Measurements from ENCODE around the gene GPR141. TPM values are rescaled to one million over a fixed set of nuclear protein-coding genes. Genes with fewer than 3 reads are reported as not detected.

The GPR141 gene
- polyA plus RNA-seq, 3 donors: 0.18 to 0.40 TPM; not detected in 1

DNA sequence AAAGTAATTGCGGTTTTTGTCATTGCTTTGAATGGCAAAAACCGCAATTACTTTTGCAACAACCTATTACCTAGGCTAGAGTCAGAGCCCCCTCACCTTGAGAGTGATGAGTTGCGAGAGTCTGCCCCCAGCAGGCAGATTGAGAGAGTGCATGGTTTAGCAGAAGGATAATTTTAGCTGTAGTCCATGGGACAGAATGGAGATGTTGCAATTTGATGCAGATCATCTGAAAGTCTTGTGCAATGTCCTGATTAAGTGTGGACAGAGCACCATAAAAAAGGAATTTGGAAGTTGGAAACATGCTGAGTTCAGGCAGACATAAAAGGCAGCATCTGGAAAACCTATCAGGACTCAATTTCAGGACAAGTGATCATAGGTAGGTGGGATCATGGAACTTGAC, 48.7 kb downstream of the GPR141 start:
- DNase-seq: no peak

GRCh38 chr7:37732888-37733287, 49.3 kb downstream of the GPR141 start:
- DNase-seq: no peak

DNA sequence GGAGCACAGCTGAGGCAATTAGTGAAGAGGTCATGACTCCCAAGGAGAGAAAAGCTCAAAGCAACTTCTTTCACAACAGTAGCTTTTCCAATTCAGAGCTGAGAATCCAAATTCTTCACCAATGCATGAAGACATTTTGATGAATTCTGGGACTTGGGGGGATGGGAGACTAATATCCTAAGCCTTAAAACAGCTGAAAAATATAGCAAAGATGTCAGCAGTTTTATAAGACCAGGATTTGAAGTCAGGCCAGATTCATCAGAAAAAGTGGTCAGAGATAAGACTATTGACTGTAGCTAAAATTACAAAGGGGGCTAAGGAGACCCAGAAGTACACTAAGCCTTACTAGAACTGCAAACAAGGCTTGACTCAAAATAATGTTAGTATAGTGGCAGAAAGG, 51.6 kb downstream of the GPR141 start:
- DNase-seq: no peak

GRCh38 chr7:37738321-37738720, 54.8 kb downstream of the GPR141 start:
- no peak for DNase-seq

GRCh38 chr7:37740398-37740797, 56.8 kb downstream of the GPR141 start:
- no peak for DNase-seq

DNA sequence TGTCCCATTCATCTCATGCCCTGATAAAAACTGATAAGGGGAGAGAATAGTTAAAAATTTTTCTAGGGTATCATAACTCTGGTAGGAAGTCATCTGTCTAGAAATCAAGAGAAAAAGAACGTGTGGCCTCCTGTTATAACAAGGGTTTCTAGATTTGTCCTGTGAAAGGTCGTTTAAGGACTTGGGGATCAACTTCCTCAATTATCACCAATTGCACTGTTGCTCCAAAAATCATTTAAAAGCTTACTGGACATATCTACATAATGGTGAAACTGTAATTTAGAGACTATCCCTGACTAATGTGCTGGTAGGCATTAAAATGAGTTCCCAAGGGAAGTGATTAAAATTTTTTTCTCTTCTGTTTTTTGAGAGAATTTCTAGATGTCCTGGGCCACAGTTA, 58.2 kb downstream of the GPR141 start:
- no peak for DNase-seq

DNA sequence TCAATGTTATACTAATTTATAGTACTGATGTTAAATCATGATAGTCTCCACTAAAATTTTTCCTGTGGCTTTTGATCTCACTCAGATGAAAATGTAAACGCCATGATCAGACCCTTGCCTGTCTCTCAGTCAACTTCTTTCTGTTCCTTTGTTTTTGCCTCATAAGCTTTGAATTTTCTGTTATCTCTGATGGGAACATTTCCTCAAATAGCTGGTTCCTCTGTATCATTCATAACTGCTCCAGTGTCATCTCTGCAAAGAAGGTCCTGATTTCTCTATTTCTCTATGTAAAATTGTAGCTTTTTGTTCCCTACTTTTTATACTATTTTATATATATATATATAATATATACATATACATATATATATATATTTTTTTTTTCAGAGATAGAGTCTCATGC, 67.5 kb downstream of the GPR141 start:
- no peak for DNase-seq

DNA sequence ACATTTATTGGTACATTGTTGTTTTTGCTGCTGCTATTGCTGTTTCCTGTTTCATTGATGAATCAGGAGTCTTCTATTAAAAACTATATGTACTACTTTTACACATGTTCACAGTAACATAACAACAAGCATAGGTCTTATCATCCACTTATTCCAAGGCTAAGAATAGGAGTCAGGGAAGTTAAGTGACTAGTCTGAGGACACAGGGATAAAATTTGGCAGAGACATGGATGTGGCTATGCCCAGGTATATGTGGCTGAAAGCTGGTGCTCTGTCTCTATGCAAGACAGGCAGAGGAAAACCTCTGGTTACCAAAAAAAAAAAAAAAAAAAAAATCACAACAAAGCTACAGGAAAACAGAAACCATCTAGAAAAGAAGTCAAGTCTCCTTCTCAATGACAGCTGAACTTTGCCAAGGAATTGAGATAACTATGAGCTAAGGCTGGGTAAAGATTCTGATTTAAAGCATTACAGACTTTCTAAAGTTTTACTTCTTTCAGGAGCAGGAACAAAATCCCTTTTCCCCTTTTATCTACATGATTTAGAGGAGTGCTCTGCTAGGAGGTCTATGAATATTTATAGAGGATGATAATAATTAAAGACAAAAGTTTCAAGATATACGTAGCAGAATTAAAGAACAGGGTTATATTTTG, 70.0 kb downstream of the GPR141 start:
- no peak for DNase-seq

DNA sequence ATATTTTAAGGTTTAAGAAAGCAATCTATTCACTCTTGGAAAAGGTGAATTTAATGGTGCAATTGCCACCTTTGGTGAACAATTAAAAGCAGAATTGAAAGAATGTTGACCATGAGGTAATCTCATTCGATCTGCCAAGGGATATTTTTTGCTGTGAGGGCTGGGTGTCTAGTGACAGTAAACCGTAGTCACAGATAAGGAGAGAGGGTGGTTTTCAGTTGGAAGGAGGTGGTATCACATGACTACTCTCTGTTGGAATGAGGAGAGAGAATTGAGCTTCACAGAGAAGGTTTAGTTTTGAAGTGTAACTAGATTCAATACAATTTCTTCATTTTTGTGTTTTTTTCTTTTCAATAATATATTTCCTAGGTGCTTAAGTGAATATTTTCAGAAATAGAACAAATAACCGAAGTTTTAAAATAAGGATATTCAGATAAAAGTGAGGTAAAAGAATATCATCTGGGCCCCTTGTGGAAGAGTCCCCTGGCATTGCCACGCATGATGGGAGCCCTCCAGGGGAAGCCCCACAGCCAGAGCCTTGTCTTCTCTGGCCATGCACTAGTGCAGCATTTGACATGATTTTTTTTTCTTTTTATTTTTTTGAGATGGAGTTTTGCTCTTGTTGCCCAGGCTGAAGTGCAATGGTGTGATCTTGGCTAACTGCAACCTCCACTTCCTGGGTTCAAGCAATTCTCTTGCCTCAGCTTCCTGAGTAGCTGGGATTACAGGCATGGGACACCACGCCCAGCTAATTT, 73.4 kb downstream of the GPR141 start:
- no peak for DNase-seq

- DNase-seq: no peak
Observed at GRCh38 chr7:37757563-37757962, 74.0 kb downstream of the GPR141 start.

DNA sequence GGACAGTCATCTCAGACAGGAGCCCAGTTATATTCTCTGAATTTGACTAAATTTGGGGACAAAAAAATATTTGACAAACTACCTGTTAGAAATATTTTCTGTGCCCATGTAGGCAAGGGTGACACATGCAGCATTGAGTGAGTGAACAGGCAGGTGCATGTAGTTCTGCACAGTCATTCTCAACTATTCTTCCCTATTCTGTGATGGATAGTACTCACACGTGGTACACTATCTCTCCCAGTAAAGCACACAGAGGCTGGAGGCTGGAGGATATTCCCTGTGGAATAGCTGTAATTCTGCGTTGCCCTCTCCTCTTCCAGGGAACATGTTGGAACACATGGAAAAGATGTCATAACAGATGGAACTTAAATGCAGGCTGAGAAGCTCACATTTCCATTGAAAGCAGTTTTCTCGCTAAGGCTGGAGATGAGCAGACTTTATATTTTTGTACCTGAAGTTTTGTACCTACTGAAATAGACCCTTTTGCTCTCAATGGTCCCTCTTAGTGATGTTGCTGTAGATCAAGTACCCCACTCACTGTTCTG, 75.0 kb downstream of the GPR141 start:
- DNase-seq: no peak

- no peak for DNase-seq
Observed at GRCh38 chr7:37759526-37759925, 76.0 kb downstream of the GPR141 start.

- no peak for DNase-seq
Observed at GRCh38 chr7:37765421-37765829, 81.9 kb downstream of the GPR141 start.

DNA sequence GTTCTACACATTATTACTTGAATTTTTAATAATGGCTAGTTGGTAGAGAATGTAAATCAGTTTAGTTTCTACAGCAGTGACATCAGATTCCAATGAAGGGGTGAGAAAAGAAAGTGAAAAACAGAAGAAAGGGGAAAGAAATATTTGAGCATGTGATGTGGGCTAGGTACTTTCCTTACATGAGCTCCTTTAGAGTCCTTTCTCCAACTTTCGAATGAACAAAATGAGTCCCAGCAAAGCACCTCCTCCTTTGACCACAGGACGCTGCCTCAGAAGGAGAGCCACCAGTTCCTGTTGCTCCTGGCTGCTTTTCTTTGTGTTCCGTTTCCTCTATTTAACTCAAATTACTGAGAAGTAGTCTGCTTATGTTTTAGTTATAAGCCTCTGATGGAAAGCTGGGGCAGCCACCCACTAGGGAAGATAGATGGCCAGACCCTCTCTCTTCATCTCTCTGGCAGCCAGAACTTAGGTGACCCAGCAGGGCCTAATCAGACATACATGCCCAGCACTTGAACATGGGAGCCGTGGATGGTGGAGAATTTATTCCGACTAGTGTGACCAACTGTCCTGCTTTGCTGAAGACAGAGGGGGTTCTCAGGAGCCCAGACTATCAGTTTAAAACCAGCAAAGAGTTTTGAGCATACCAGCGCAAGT, 82.4 kb downstream of the GPR141 start:
- no peak for DNase-seq

- no peak for DNase-seq
Observed at GRCh38 chr7:37768611-37769010, 85.0 kb downstream of the GPR141 start.

DNA sequence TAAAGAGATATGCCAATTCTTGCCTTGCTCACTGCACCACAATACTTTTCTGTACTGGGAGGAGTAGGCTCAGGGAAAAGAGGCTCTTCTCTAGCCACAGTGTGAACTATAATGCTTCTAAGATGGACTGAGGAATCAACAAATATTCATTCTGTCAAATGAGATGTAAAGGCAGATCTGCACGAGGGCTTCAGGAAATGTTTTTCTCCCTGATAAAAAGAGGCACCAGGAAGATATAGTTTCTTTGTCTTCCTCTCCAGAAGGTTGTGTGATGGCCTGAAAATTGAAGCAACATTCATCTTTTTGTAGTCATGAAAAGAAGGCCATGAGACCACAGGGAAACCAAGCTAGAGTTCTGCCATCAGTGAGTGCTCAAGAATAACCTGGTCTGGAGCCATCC, 85.7 kb downstream of the GPR141 start:
- no peak for DNase-seq

DNA sequence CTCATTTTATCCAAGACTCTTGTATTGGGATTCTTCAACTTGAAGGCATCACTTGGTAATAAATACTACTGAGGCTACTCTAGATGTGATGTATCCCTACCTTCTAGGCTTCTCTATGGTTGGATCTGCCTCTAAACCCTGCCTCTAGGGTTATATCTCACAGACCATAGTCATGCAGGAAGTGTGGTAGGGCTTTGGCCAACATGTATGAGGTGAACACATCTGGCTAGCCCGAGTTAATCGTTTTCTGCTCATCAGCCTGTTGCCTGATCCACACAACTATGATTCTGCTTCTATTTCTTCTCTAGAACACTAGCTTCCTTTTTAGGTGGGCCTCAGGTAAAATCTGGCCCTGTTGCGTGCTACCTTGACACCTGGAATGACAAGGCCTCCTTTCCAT, 86.2 kb downstream of the GPR141 start:
- no peak for DNase-seq

- DNase-seq: no peak
Observed at GRCh38 chr7:37770838-37771237, 87.3 kb downstream of the GPR141 start.

GRCh38 chr7:37771342-37771741, 87.8 kb downstream of the GPR141 start:
- DNase-seq: no peak

DNA sequence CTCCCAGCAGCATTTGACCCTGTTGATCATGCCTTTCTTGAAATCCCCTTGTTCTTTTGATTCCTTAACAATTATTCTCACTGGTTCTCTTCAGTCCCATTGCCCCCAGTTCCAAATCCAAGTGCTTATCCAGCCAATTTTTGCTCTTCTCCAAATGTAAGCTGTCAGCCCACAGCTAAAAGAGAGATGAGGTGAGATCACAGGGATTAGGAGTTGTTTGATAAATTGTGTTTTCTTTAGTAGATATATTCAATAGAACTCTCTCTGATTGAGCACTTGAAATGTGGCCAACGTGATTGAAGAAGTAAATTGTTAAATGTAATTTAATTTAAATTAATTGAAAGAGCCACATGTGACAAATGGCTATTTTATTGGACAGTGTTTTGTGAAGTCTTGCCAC, 88.2 kb downstream of the GPR141 start:
- DNase-seq: no peak

DNA sequence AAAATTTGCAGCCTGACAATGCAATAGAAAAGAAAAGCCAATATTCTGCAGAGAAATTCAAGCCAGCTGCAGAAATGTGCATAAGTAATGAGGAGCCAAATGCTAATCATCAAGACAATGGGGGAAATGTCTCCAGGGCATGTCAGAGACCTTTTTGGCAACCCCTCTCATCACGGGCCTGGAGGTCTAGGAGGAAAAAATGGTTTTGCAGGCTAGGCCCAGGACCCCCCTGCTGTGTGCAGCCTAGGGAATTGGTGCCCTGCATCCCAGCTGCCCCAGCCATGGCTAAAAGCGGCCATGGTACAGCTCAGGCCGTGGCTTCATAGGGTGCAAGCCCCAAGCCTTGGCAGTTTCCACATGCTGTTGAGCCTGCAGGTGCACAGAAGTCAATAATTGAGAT, 92.4 kb downstream of the GPR141 start:
- DNase-seq: no peak

DNA sequence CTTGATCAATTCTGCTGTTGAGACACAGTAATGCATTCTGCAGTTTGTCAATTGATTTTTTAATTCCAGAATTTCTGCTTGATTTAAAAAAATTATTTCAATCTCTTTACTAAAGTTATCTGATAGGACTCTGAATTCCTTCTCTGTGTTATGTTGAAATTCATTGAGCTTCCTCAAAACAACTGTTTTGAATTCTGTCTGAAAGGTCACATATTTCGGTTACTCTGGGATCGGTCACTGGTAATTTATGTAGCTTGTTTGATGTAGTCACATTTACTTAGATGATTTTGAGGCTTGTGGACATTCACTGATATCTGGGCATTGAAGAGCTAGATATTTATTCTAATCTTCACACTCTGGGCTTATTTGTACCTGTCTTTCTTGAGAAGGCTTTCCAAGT, 97.6 kb downstream of the GPR141 start:
- DNase-seq: no peak

- no peak for DNase-seq
Observed at GRCh38 chr7:37782166-37782565, 98.6 kb downstream of the GPR141 start.

All from renal pelvis (tissue), 4 donors.